ENCODE data around the gene KMT5B.

KMT5B gene

DNA sequence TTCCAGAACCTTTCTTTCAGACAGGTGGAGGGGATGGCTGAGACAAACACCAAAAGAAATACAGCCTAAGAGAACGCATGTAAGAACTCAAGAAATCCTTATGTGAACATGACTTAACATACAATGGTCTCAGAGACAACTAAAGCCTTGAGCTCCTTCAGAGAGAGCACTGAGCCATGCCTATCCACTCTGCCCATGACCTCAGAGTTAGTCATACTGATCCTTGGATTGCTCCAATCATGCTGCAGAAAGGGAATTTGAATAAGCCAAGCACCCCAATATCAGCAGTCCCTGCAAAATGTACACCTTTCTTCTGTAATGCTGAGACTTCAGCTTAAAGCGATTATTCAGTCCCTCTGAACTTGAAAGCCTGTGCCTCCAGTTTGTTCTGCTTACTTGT, 48.7 kb downstream of the KMT5B start:
- Histone ChIP-seq H3K4me1 (ENCODE audit: control extremely low read depth in 1 of 4, control insufficient read depth in 4 of 4, insufficient read depth in 4 of 4, low read length in 3 of 4) (no peaks in the 10 kb centered on the region), H3K27me3 (replicated peaks in 2 of 5; ENCODE audit: control insufficient read depth in 4 of 5, insufficient read depth in 5 of 5, low read length in 4 of 5) (no peaks in the 10 kb centered on the region), H3K36me3 (ENCODE audit: control insufficient read depth in 4 of 4, insufficient read depth in 4 of 4, low read length in 3 of 4) (peaks cover 12 to 62% (median 37%) of the 10 kb centered on the region in 4 experiments), H3K27ac (ENCODE audit: insufficient read depth in 1 of 2, low read depth in 1 of 2, low read length in 2 of 2, poor library complexity in 1 of 2, severe bottlenecking in 2 of 2) (no peak overlapping the region), H3K9me3 (ENCODE audit: control extremely low read depth in 1 of 5, control insufficient read depth in 4 of 5, insufficient read depth in 2 of 5, low read depth in 1 of 5, low read length in 4 of 5) (no peaks in the 10 kb centered on the region), H3K4me3 (ENCODE audit: control insufficient read depth in 1 of 7, extremely low read depth in 1 of 7, insufficient read depth in 4 of 7, low read depth in 2 of 7, low read length in 6 of 7) (no peak overlapping the region)
- DNase-seq, result no peak
- WGBS (ENCODE audit: insufficient coverage), result 91% methylated on average over 2 of the region's 2 CpGs
- CTCF ChIA-PET, result interaction anchor here (0.5 to 1.3 kb wide), 2 partner anchors 15 to 88 kb away, joined by 3 read pairs; no protein-coding TSS in a partner anchor
- POLR2A ChIA-PET, result no interaction called here

- Histone ChIP-seq H3K9me3 (ENCODE audit: control extremely low read depth in 1 of 5, control insufficient read depth in 4 of 5, insufficient read depth in 2 of 5, low read depth in 1 of 5, low read length in 4 of 5) (no peaks in the 10 kb centered on the region), H3K4me1 (ENCODE audit: control extremely low read depth in 1 of 4, control insufficient read depth in 4 of 4, insufficient read depth in 4 of 4, low read length in 3 of 4) (no peaks in the 10 kb centered on the region), H3K4me3 (ENCODE audit: control insufficient read depth in 1 of 7, extremely low read depth in 1 of 7, insufficient read depth in 4 of 7, low read depth in 2 of 7, low read length in 6 of 7) (no peak overlapping the region), H3K36me3 (ENCODE audit: control insufficient read depth in 4 of 4, insufficient read depth in 4 of 4, low read length in 3 of 4) (peaks cover 6 to 59% (median 34%) of the 10 kb centered on the region in 4 experiments), H3K27me3 (replicated peaks in 2 of 5; ENCODE audit: control insufficient read depth in 4 of 5, insufficient read depth in 5 of 5, low read length in 4 of 5) (no peaks in the 10 kb centered on the region), H3K27ac (ENCODE audit: insufficient read depth in 1 of 2, low read depth in 1 of 2, low read length in 2 of 2, poor library complexity in 1 of 2, severe bottlenecking in 2 of 2) (no peak overlapping the region)
- DNase-seq, result no peak
- ChIA-PET CTCF (interaction anchor here (0.5 to 1.3 kb wide), 2 partner anchors 15 to 87 kb away, joined by 3 to 4 read pairs; no protein-coding TSS in a partner anchor), POLR2A (no interaction called here)
- 87% methylated on average over 11 of the region's 11 CpGs for WGBS (ENCODE audit: insufficient coverage)
Measured at GRCh38 chr11:68163691-68164090, 49.4 kb downstream of the KMT5B start.

- Histone ChIP-seq H3K27ac (ENCODE audit: insufficient read depth in 1 of 2, low read depth in 1 of 2, low read length in 2 of 2, poor library complexity in 1 of 2, severe bottlenecking in 2 of 2) (no peak overlapping the region), H3K4me3 (ENCODE audit: control insufficient read depth in 1 of 7, extremely low read depth in 1 of 7, insufficient read depth in 4 of 7, low read depth in 2 of 7, low read length in 6 of 7) (no peak overlapping the region), H3K36me3 (ENCODE audit: control insufficient read depth in 4 of 4, insufficient read depth in 4 of 4, low read length in 3 of 4) (peaks cover 5 to 40% (median 25%) of the 10 kb centered on the region in 4 experiments), H3K4me1 (ENCODE audit: control extremely low read depth in 1 of 4, control insufficient read depth in 4 of 4, insufficient read depth in 4 of 4, low read length in 3 of 4) (no peaks in the 10 kb centered on the region), H3K9me3 (ENCODE audit: control extremely low read depth in 1 of 5, control insufficient read depth in 4 of 5, insufficient read depth in 2 of 5, low read depth in 1 of 5, low read length in 4 of 5) (no peaks in the 10 kb centered on the region), H3K27me3 (replicated peaks in 2 of 5; ENCODE audit: control insufficient read depth in 4 of 5, insufficient read depth in 5 of 5, low read length in 4 of 5) (no peaks in the 10 kb centered on the region)
- ChIA-PET CTCF (no interaction called here), POLR2A (no interaction called here)
- no peak for DNase-seq
- WGBS (ENCODE audit: insufficient coverage), result 100% methylated on average over 5 of the region's 7 CpGs
Measured at GRCh38 chr11:68160100-68160695, 52.9 kb downstream of the KMT5B start.

DNA sequence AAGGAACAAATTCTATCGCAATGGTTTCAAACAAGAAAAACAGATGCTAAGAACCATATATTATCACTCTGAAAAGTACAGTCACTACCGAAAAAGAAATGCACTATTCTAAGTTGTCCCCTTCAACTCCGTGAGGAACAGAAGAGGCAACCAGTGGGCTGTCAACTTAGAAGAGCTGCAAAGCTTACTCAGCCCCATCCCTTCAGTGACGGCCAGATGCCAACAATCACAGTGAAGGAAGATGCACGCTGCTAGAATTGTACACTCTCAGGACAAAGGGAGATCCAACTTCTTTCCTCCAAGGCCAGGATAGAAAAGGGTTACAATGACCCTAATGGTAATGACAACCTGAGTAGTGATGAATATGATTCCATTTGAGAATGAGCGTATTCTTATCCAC, 53.4 kb downstream of the KMT5B start:
- Histone ChIP-seq H3K36me3 (ENCODE audit: control insufficient read depth in 4 of 4, insufficient read depth in 4 of 4, low read length in 3 of 4) (peaks cover 5 to 38% (median 25%) of the 10 kb centered on the region in 4 experiments), H3K27ac (ENCODE audit: insufficient read depth in 1 of 2, low read depth in 1 of 2, low read length in 2 of 2, poor library complexity in 1 of 2, severe bottlenecking in 2 of 2) (no peak overlapping the region), H3K4me3 (ENCODE audit: control insufficient read depth in 1 of 7, extremely low read depth in 1 of 7, insufficient read depth in 4 of 7, low read depth in 2 of 7, low read length in 6 of 7) (no peak overlapping the region), H3K4me1 (ENCODE audit: control extremely low read depth in 1 of 4, control insufficient read depth in 4 of 4, insufficient read depth in 4 of 4, low read length in 3 of 4) (no peaks in the 10 kb centered on the region), H3K27me3 (replicated peaks in 2 of 5; ENCODE audit: control insufficient read depth in 4 of 5, insufficient read depth in 5 of 5, low read length in 4 of 5) (no peaks in the 10 kb centered on the region), H3K9me3 (ENCODE audit: control extremely low read depth in 1 of 5, control insufficient read depth in 4 of 5, insufficient read depth in 2 of 5, low read depth in 1 of 5, low read length in 4 of 5) (no peaks in the 10 kb centered on the region)
- ChIA-PET POLR2A (no interaction called here), CTCF (no interaction called here)
- no peak for DNase-seq
- 100% methylated on average over 2 of the region's 6 CpGs for WGBS (ENCODE audit: insufficient coverage)

DNA sequence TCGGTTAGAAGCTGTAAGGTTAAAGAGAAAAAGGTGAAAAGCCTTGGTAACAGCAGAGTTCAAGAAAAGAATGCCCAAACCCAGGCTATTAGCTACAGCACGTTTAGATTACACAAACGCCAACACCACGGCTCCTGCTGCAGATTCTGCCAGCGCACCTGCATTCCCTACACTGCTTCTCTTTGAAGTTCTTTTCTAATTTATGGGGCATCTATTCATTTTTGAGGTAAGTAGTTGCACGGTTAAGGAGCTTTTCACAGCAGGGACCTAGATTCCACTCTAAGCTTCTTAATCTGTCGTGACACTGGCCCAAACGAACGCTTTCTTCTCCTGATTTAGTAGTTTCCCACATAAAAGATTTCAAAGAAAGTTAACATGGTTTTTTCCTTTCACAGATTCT, 53.9 kb downstream of the KMT5B start:
- WGBS (ENCODE audit: insufficient coverage), result 97% methylated on average over 6 of the region's 9 CpGs
- Histone ChIP-seq H3K4me1 (ENCODE audit: control extremely low read depth in 1 of 4, control insufficient read depth in 4 of 4, insufficient read depth in 4 of 4, low read length in 3 of 4) (no peaks in the 10 kb centered on the region), H3K27me3 (replicated peaks in 2 of 5; ENCODE audit: control insufficient read depth in 4 of 5, insufficient read depth in 5 of 5, low read length in 4 of 5) (no peaks in the 10 kb centered on the region), H3K9me3 (ENCODE audit: control extremely low read depth in 1 of 5, control insufficient read depth in 4 of 5, insufficient read depth in 2 of 5, low read depth in 1 of 5, low read length in 4 of 5) (no peaks in the 10 kb centered on the region), H3K36me3 (ENCODE audit: control insufficient read depth in 4 of 4, insufficient read depth in 4 of 4, low read length in 3 of 4) (peaks cover 5 to 33% (median 22%) of the 10 kb centered on the region in 4 experiments), H3K4me3 (ENCODE audit: control insufficient read depth in 1 of 7, extremely low read depth in 1 of 7, insufficient read depth in 4 of 7, low read depth in 2 of 7, low read length in 6 of 7) (no peak overlapping the region), H3K27ac (ENCODE audit: insufficient read depth in 1 of 2, low read depth in 1 of 2, low read length in 2 of 2, poor library complexity in 1 of 2, severe bottlenecking in 2 of 2) (no peak overlapping the region)
- no peak for DNase-seq
- POLR2A ChIA-PET, result no interaction called here
- CTCF ChIA-PET, result interaction anchor here (0.5 kb wide), 1 partner anchor 1805 kb away, joined by 3 read pairs; no protein-coding TSS in a partner anchor

GRCh38 chr11:68158580-68158979, 54.5 kb downstream of the KMT5B start:
- ChIA-PET POLR2A (interaction anchor here (0.8 kb wide), 1 partner anchor 9 kb away, joined by 4 read pairs; no protein-coding TSS in a partner anchor), CTCF (interaction anchor here (0.5 to 2.0 kb wide), 5 partner anchors 12 to 1805 kb away, joined by 3 to 11 read pairs (median 3); no protein-coding TSS in a partner anchor)
- Histone ChIP-seq H3K36me3 (ENCODE audit: control insufficient read depth in 4 of 4, insufficient read depth in 4 of 4, low read length in 3 of 4) (peaks cover 5 to 29% (median 20%) of the 10 kb centered on the region in 4 experiments), H3K27ac (ENCODE audit: insufficient read depth in 1 of 2, low read depth in 1 of 2, low read length in 2 of 2, poor library complexity in 1 of 2, severe bottlenecking in 2 of 2) (no peak overlapping the region), H3K4me1 (ENCODE audit: control extremely low read depth in 1 of 4, control insufficient read depth in 4 of 4, insufficient read depth in 4 of 4, low read length in 3 of 4) (no peaks in the 10 kb centered on the region), H3K27me3 (replicated peaks in 2 of 5; ENCODE audit: control insufficient read depth in 4 of 5, insufficient read depth in 5 of 5, low read length in 4 of 5) (no peaks in the 10 kb centered on the region), H3K4me3 (ENCODE audit: control insufficient read depth in 1 of 7, extremely low read depth in 1 of 7, insufficient read depth in 4 of 7, low read depth in 2 of 7, low read length in 6 of 7) (no peak overlapping the region), H3K9me3 (ENCODE audit: control extremely low read depth in 1 of 5, control insufficient read depth in 4 of 5, insufficient read depth in 2 of 5, low read depth in 1 of 5, low read length in 4 of 5) (no peaks in the 10 kb centered on the region)
- no peak for DNase-seq
- 98% methylated on average over 12 of the region's 14 CpGs for WGBS (ENCODE audit: insufficient coverage)

GRCh38 chr11:68153742-68154141, 59.4 kb downstream of the KMT5B start:
- ChIA-PET POLR2A (no interaction called here), CTCF (interaction anchor here (1.2 to 1.3 kb wide), 2 partner anchors 9 to 19 kb away, joined by 3 to 4 read pairs; no protein-coding TSS in a partner anchor)

More at GRCh38 chr11:68153742-68154141, 59.4 kb downstream of the KMT5B start:
- DNase-seq, result no peak
- H3K4me1 ChIP-seq (ENCODE audit: control extremely low read depth in 1 of 4, control insufficient read depth in 4 of 4, insufficient read depth in 4 of 4, low read length in 3 of 4), result peaks cover 0 to 10% (median 8%) of the 10 kb centered on the region in 4 experiments
- WGBS (ENCODE audit: insufficient coverage), result 96% methylated on average over 8 of the region's 8 CpGs
- no peak overlapping the region for H3K4me3 ChIP-seq (ENCODE audit: control insufficient read depth in 1 of 7, extremely low read depth in 1 of 7, insufficient read depth in 4 of 7, low read depth in 2 of 7, low read length in 6 of 7)
- no peak overlapping the region for H3K27ac ChIP-seq (ENCODE audit: insufficient read depth in 1 of 2, low read depth in 1 of 2, low read length in 2 of 2, poor library complexity in 1 of 2, severe bottlenecking in 2 of 2)
- peaks cover 5 to 14% (median 10%) of the 10 kb centered on the region in 4 experiments for H3K36me3 ChIP-seq (ENCODE audit: control insufficient read depth in 4 of 4, insufficient read depth in 4 of 4, low read length in 3 of 4)
- no peaks in the 10 kb centered on the region for H3K27me3 ChIP-seq (replicated peaks in 2 of 5; ENCODE audit: control insufficient read depth in 4 of 5, insufficient read depth in 5 of 5, low read length in 4 of 5)
- H3K9me3 ChIP-seq (ENCODE audit: control extremely low read depth in 1 of 5, control insufficient read depth in 4 of 5, insufficient read depth in 2 of 5, low read depth in 1 of 5, low read length in 4 of 5), result no peaks in the 10 kb centered on the region

Data from common myeloid progenitor, CD34-positive (primary cell).